NCI-H2196 treated with DMSO at 0.1 percent for 48 hours (cell line): ENCODE data around the gene MAPRE2.
"Not testable (repeated sequence)": the region's sequence is repeated elsewhere in the genome, so short reads cannot be mapped to it uniquely, and the experiment has no call there.

ENCODE experiments used
- DNase-seq: peaks from one replicate; lab custom pipeline; 2025; ENCODE audit not compliant: unreplicated experiment; lab: John Stamatoyannopoulos, UW

MAPRE2 gene

GRCh38 chr18:35089382-35089781 is 48.2 kb downstream of the MAPRE2 start:
- DNase-seq = no peak

- DNase-seq = no peak
These were observed 48.8 kb downstream of the MAPRE2 start for GRCh38 chr18:35089891-35090550.

- no peak for DNase-seq
These were observed 50.6 kb downstream of the MAPRE2 start for GRCh38 chr18:35091841-35092240.

GRCh38 chr18:35095983-35096676 is 54.9 kb downstream of the MAPRE2 start:
- DNase-seq = no peak

- no peak for DNase-seq
These were observed 55.4 kb downstream of the MAPRE2 start for GRCh38 chr18:35096677-35097011.

GRCh38 chr18:35097195-35097594 is 56.0 kb downstream of the MAPRE2 start:
- no peak for DNase-seq

- no peak for DNase-seq
These were observed 56.5 kb downstream of the MAPRE2 start for GRCh38 chr18:35097763-35098162.

GRCh38 chr18:35099911-35100310 is 58.7 kb downstream of the MAPRE2 start:
- no peak for DNase-seq

- no peak for DNase-seq
These were observed 63.3 kb downstream of the MAPRE2 start for GRCh38 chr18:35104391-35105051.

- DNase-seq = no peak
These were observed 65.0 kb downstream of the MAPRE2 start for GRCh38 chr18:35106013-35106844.

GRCh38 chr18:35106845-35107148 is 65.6 kb downstream of the MAPRE2 start:
- no peak for DNase-seq

GRCh38 chr18:35107216-35107615 is 66.0 kb downstream of the MAPRE2 start:
- no peak for DNase-seq

- not testable (repeated sequence) for DNase-seq
These were observed 66.9 kb downstream of the MAPRE2 start for GRCh38 chr18:35108088-35108487.

- DNase-seq = no peak
These were observed 68.8 kb downstream of the MAPRE2 start for GRCh38 chr18:35110059-35110458.

GRCh38 chr18:35110554-35111485 is 69.6 kb downstream of the MAPRE2 start:
- DNase-seq = no peak

- no peak for DNase-seq
These were observed 71.5 kb downstream of the MAPRE2 start for GRCh38 chr18:35112696-35113095.

- no peak for DNase-seq
These were observed 73.1 kb downstream of the MAPRE2 start for GRCh38 chr18:35114305-35114704.

GRCh38 chr18:35116784-35117318 is 75.6 kb downstream of the MAPRE2 start:
- no peak for DNase-seq

GRCh38 chr18:35117372-35117771 is 76.2 kb downstream of the MAPRE2 start:
- DNase-seq = no peak

- DNase-seq = no peak
These were observed 76.8 kb downstream of the MAPRE2 start for GRCh38 chr18:35117951-35118411.
